ENCODE results near the gene BTBD9. TPM values are rescaled to one million over a fixed set of nuclear protein-coding genes. Genes with fewer than 3 reads are reported as not detected.

The BTBD9 gene
- total and polyA plus RNA-seq, 5 donors = 9.8 to 24.6 (median 23.7) TPM

- intact Hi-C loops (cut with DNase I) = no loop called here
- WGBS = 31% methylated on average over 2 of the region's 2 CpGs
- Histone ChIP-seq H3K27ac (ENCODE audit: low read length) (no peak overlapping the region), H3K9me3 (ENCODE audit: control insufficient read depth, low read length) (no peaks in the 10 kb centered on the region), H3K4me3 (ENCODE audit: low read length) (no peak overlapping the region), H3K27me3 (ENCODE audit: control insufficient read depth, insufficient read depth) (no peaks in the 10 kb centered on the region), H3K4me1 (ENCODE audit: control insufficient read depth, insufficient read depth, low read length) (no peaks in the 10 kb centered on the region)
- DNase-seq (no peak), ATAC-seq (no peak)
These were observed 414.0 kb downstream of the BTBD9 start for GRCh38 chr6:38225766-38226165.

GRCh38 chr6:38221251-38221650 is 418.5 kb downstream of the BTBD9 start:
- H3K9me3 ChIP-seq (ENCODE audit: control insufficient read depth, low read length) = no peaks in the 10 kb centered on the region
- intact Hi-C loops (cut with DNase I) = no loop called here
- DNase-seq (no peak), ATAC-seq (no peak)
- WGBS = 89% methylated on average over 4 of the region's 4 CpGs
- no peaks in the 10 kb centered on the region for H3K27me3 ChIP-seq (ENCODE audit: control insufficient read depth, insufficient read depth)
- no peaks in the 10 kb centered on the region for H3K4me1 ChIP-seq (ENCODE audit: control insufficient read depth, insufficient read depth, low read length)
- no peak overlapping the region for H3K4me3 ChIP-seq (ENCODE audit: low read length)
- no peak overlapping the region for H3K27ac ChIP-seq (ENCODE audit: low read length)

GRCh38 chr6:38220069-38220723 is 419.5 kb downstream of the BTBD9 start:
- WGBS = 85% methylated on average over 4 of the region's 4 CpGs

GRCh38 chr6:38218235-38218634 is 421.5 kb downstream of the BTBD9 start:
- WGBS = 100% methylated on average over 1 of the region's 1 CpG
- ATAC-seq = no peak
- no peak overlapping the region for H3K4me3 ChIP-seq (ENCODE audit: low read length)
- no peaks in the 10 kb centered on the region for H3K9me3 ChIP-seq (ENCODE audit: control insufficient read depth, low read length)
- no peaks in the 10 kb centered on the region for H3K4me1 ChIP-seq (ENCODE audit: control insufficient read depth, insufficient read depth, low read length)
- H3K27ac ChIP-seq (ENCODE audit: low read length) = no peak overlapping the region
- H3K27me3 ChIP-seq (ENCODE audit: control insufficient read depth, insufficient read depth) = no peaks in the 10 kb centered on the region
- intact Hi-C loops (cut with DNase I) = no loop called here
- DNase-seq = no peak

More at GRCh38 chr6:38220069-38220723, 419.5 kb downstream of the BTBD9 start:
- intact Hi-C loops (cut with DNase I) = no loop called here
- Histone ChIP-seq H3K9me3 (ENCODE audit: control insufficient read depth, low read length) (no peaks in the 10 kb centered on the region), H3K27ac (ENCODE audit: low read length) (no peak overlapping the region), H3K4me1 (ENCODE audit: control insufficient read depth, insufficient read depth, low read length) (no peaks in the 10 kb centered on the region), H3K4me3 (ENCODE audit: low read length) (no peak overlapping the region), H3K27me3 (ENCODE audit: control insufficient read depth, insufficient read depth) (no peaks in the 10 kb centered on the region)
- DNase-seq = no peak
- ATAC-seq = no peak

- Histone ChIP-seq H3K9me3 (ENCODE audit: control insufficient read depth, low read length) (no peaks in the 10 kb centered on the region), H3K27me3 (ENCODE audit: control insufficient read depth, insufficient read depth) (no peaks in the 10 kb centered on the region), H3K4me1 (ENCODE audit: control insufficient read depth, insufficient read depth, low read length) (peaks cover 10% of the 10 kb centered on the region), H3K27ac (ENCODE audit: low read length) (no peak overlapping the region), H3K4me3 (ENCODE audit: low read length) (no peak overlapping the region)
- intact Hi-C loops (cut with DNase I) = no loop called here
- ATAC-seq = no peak
- 93% methylated on average over 3 of the region's 3 CpGs for WGBS
- no peak for DNase-seq
These were observed 423.3 kb downstream of the BTBD9 start for GRCh38 chr6:38216451-38216850.

GRCh38 chr6:38215651-38216311 is 423.9 kb downstream of the BTBD9 start:
- WGBS = 86% methylated on average over 5 of the region's 5 CpGs
- Histone ChIP-seq H3K4me1 (ENCODE audit: control insufficient read depth, insufficient read depth, low read length) (peaks cover 10% of the 10 kb centered on the region), H3K27ac (ENCODE audit: low read length) (no peak overlapping the region), H3K4me3 (ENCODE audit: low read length) (no peak overlapping the region), H3K9me3 (ENCODE audit: control insufficient read depth, low read length) (no peaks in the 10 kb centered on the region), H3K27me3 (ENCODE audit: control insufficient read depth, insufficient read depth) (no peaks in the 10 kb centered on the region)
- DNase-seq (no peak), ATAC-seq (no peak)
- intact Hi-C loops (cut with DNase I) = no loop called here

GRCh38 chr6:38215225-38215624 is 424.5 kb downstream of the BTBD9 start:
- Histone ChIP-seq H3K4me1 (ENCODE audit: control insufficient read depth, insufficient read depth, low read length) (peaks cover 10% of the 10 kb centered on the region), H3K9me3 (ENCODE audit: control insufficient read depth, low read length) (no peaks in the 10 kb centered on the region), H3K27me3 (ENCODE audit: control insufficient read depth, insufficient read depth) (no peaks in the 10 kb centered on the region), H3K4me3 (ENCODE audit: low read length) (no peak overlapping the region), H3K27ac (ENCODE audit: low read length) (no peak overlapping the region)
- no peak for ATAC-seq
- WGBS = 78% methylated on average over 11 of the region's 11 CpGs
- intact Hi-C loops (cut with DNase I) = no loop called here
- DNase-seq = no peak

GRCh38 chr6:38214159-38214558 is 425.6 kb downstream of the BTBD9 start:
- Histone ChIP-seq H3K27ac (ENCODE audit: low read length) (no peak overlapping the region), H3K4me3 (ENCODE audit: low read length) (no peak overlapping the region), H3K4me1 (ENCODE audit: control insufficient read depth, insufficient read depth, low read length) (peaks cover 10% of the 10 kb centered on the region), H3K27me3 (ENCODE audit: control insufficient read depth, insufficient read depth) (no peaks in the 10 kb centered on the region), H3K9me3 (ENCODE audit: control insufficient read depth, low read length) (no peaks in the 10 kb centered on the region)
- ATAC-seq (no peak), DNase-seq (no peak)
- intact Hi-C loops (cut with DNase I) = no loop called here
- WGBS = 92% methylated on average over 2 of the region's 2 CpGs

- intact Hi-C loops (cut with DNase I) = no loop called here
- H3K9me3 ChIP-seq (ENCODE audit: control insufficient read depth, low read length) = no peaks in the 10 kb centered on the region
- ATAC-seq = peak; percentile 42 to 66
- WGBS = 41% methylated on average over 2 of the region's 2 CpGs
- no peak overlapping the region for H3K4me3 ChIP-seq (ENCODE audit: low read length)
- no peaks in the 10 kb centered on the region for H3K27me3 ChIP-seq (ENCODE audit: control insufficient read depth, insufficient read depth)
- peaks cover 10% of the 10 kb centered on the region for H3K4me1 ChIP-seq (ENCODE audit: control insufficient read depth, insufficient read depth, low read length)
- DNase-seq = no peak
- H3K27ac ChIP-seq (ENCODE audit: low read length) = no peak overlapping the region
These were observed 426.5 kb downstream of the BTBD9 start for GRCh38 chr6:38213251-38213658.

GRCh38 chr6:38212579-38212978 is 427.1 kb downstream of the BTBD9 start:
- no peaks in the 10 kb centered on the region for H3K9me3 ChIP-seq (ENCODE audit: control insufficient read depth, low read length)
- H3K4me3 ChIP-seq (ENCODE audit: low read length) = no peak overlapping the region
- 52% methylated on average over 5 of the region's 5 CpGs for WGBS
- DNase-seq (no peak), ATAC-seq (peak; percentile 26 to 53)
- H3K27me3 ChIP-seq (ENCODE audit: control insufficient read depth, insufficient read depth) = no peaks in the 10 kb centered on the region
- H3K27ac ChIP-seq (ENCODE audit: low read length) = no peak overlapping the region
- H3K4me1 ChIP-seq (ENCODE audit: control insufficient read depth, insufficient read depth, low read length) = peaks cover 10% of the 10 kb centered on the region
- intact Hi-C loops (cut with DNase I) = no loop called here

GRCh38 chr6:38212116-38212515 is 427.6 kb downstream of the BTBD9 start:
- H3K4me1 ChIP-seq (ENCODE audit: control insufficient read depth, insufficient read depth, low read length) = peaks cover 10% of the 10 kb centered on the region
- DNase-seq (no peak), ATAC-seq (peak in 1 of 2 donors; percentile 12)
- no peaks in the 10 kb centered on the region for H3K27me3 ChIP-seq (ENCODE audit: control insufficient read depth, insufficient read depth)
- H3K9me3 ChIP-seq (ENCODE audit: control insufficient read depth, low read length) = no peaks in the 10 kb centered on the region
- 96% methylated on average over 3 of the region's 3 CpGs for WGBS
- intact Hi-C loops (cut with DNase I) = no loop called here
- no peak overlapping the region for H3K4me3 ChIP-seq (ENCODE audit: low read length)
- no peak overlapping the region for H3K27ac ChIP-seq (ENCODE audit: low read length)
